NCI-H1436 treated with DMSO at 0.1 percent for 48 hours (cell line): ENCODE data around the gene GSG1L.

Experiments used
- DNase-seq: peaks from one replicate; lab custom pipeline; 2025; lab: John Stamatoyannopoulos, UW

Gene GSG1L

DNA sequence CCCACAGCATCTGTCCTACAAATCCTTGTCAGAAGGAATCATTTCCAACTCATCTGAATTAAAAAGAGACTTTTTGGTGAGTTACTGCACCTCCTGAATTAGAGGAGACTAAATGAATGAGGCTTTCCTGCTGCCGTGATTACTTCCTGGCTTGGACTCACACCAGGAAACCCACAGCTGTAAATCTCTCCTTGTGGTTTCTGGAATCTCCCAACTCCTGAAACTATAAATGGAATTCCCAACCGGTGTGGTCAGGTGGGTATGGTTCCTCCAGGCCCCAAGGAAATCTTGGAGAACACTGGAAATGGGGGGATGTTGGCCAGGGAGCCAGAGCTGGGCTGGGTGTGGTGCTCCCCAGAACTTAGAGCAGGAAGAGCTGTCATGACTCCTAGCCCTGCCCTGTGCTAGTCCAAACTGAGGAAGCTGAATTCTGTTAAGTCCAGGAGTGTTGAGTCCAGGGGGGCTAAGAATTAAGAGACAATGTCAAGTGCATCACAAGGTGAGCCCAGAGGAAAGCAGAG is 216.4 kb downstream of the GSG1L start:
- no peak for DNase-seq

- DNase-seq: no peak
Observed at GRCh38 chr16:27844826-27845225, 218.7 kb downstream of the GSG1L start.

DNA sequence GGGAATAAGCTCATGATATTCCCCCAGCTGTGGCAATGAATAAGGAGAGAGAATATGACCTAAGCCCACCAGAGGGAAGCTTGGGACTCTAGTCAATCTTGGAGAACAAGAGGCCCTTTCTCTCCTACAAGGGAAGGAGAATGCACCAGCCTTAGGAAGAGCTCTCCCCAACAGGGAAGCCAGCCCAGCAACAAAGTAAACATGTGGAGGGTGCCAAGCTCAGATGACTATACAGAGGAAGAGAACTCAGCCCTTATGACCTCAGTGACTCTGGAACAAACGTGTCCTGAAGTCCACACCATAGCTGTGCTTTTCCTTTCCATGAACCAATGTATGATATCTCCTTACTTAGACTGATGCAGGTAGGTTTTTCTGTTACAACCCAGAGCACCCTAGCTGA is 219.7 kb downstream of the GSG1L start:
- no peak for DNase-seq

GRCh38 chr16:27841911-27842310 is 221.6 kb downstream of the GSG1L start:
- DNase-seq: no peak

DNA sequence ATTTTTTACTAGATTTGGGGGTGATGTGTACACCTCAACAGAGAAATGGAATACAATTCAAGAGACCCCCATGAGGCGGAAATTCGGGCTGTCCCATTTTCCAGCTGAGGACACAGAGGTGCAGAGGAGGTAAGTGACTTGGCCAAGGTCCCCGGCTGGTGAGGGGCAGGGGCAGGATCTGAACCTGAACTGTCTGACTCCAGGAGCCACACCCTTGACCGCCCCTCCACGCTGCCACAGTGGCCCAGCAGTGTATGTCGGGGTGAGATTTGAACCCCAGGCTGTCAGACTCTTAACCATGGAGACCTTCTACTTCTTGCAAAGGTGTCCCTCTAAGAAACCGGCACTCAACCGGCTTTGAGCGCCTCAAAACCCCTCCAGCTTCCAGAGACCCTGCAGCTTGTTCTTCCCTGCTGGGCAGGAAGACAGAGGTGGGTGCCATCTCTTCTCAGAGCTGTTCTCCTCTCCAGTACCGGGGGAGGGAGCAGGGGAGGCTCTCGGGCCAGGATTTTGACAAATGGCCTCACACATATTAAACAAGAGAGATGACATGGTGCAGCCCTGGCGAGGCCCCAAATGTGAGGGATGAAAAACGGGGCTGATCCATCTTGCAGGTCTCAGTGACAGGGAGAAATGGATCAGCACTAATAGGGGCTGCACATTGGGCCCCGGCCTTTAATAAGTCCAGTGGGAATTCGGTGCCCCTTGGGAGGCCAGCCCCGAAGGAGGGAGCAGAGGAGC is 222.3 kb downstream of the GSG1L start:
- no peak for DNase-seq

- no peak for DNase-seq
Observed at GRCh38 chr16:27840311-27841060, 223.0 kb downstream of the GSG1L start.

DNA sequence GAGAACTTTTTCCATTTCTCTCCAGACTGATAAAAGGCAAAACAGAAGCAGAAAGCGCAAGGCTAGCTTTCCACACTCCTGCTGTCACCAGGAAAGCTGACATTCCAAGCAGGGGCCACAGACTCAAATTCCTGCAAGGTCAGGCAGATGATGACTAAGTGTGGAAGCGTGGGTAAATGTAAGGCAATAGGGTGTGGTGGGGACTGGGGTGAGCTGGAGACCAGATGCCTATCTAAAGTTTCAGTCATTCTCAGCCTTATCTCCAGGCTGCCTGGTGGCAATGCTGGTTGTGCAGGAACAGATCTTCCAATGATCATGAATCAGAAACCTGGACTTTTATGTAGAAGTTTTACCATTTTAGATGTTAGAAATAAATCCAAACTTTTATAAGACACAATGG is 224.1 kb downstream of the GSG1L start:
- DNase-seq: no peak

- no peak for DNase-seq
Observed at GRCh38 chr16:27838536-27839175, 224.9 kb downstream of the GSG1L start.

GRCh38 chr16:27829975-27830374 is 233.5 kb downstream of the GSG1L start:
- no peak for DNase-seq

DNA sequence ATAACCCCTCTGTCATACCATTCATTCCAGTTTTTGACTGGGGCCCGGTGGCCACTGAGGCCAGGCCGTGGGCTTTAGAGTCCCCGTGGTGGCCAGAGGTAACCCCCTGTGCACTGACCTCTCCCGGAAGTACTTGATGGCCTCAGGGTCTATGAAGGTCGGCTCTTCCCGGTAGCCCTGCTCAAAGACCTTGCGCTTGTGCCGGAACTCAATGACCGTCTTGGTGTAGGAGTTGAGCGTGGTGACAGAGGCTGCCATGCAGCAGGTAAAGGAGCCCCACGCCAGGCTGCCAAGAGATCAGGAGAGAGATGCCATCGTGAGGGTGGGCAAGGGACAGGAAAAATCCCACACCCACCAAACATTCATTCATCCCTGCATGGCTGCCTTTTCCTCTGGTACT is 234.8 kb downstream of the GSG1L start:
- no peak for DNase-seq

DNA sequence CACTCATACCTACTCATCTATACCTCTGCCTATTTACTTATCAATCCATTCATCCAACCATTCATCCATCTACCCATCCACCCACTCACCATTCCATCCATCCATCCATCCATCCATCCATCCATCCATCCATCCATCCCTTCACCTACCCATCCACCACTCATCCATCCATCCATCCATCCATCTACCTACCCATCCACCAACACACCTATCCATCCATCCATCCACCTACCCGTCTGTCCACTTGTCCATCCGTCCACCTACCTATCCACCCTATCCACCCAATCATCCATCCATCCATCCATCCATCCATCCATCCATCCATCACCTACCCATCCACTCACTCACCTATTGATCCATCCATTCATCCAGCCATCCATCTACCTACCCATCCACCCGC is 235.7 kb downstream of the GSG1L start:
- no peak for DNase-seq

GRCh38 chr16:27826893-27827289 is 236.6 kb downstream of the GSG1L start:
- no peak for DNase-seq

- DNase-seq: no peak
Observed at GRCh38 chr16:27826081-27826892, 237.2 kb downstream of the GSG1L start.

DNA sequence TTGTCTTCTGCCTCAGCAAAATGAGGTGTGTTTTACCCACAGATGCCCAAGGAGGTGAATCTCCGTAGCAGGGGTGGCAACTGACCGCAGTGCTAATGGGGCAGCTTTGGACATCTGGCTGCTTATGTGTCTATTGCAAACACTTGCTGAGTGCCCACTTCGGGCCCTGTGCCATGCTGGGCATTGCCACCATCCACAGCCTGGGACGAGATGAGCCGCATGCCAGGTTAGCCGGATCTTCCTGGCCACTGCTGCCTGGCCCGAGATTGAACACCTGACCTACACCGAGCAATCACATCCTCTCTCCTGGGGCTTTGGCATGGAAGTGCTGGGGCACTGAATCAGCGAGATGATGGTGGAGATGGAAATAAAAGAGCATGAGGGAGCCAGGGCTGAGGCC is 238.7 kb downstream of the GSG1L start:
- no peak for DNase-seq

DNA sequence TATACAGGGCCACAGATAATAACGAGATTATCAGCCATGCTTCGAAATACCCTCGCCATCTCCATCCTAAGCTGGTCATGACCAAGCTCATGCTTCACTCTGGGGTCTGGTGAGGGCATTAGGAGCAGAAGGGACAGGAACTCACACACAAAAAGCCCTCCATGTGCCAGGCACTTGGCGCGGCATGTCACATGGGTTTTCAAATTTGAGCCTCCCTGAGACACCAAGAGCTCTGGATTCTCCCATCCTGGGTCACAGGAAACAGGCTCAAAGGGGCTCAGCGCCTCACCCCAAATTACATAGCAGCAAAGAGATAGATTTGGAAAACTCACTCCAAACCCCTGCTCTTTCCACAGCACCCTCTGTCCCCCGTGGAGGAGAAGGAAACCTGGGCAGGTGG is 239.5 kb downstream of the GSG1L start:
- DNase-seq: no peak

- no peak for DNase-seq
Observed at GRCh38 chr16:27823421-27823820, 240.1 kb downstream of the GSG1L start.

DNA sequence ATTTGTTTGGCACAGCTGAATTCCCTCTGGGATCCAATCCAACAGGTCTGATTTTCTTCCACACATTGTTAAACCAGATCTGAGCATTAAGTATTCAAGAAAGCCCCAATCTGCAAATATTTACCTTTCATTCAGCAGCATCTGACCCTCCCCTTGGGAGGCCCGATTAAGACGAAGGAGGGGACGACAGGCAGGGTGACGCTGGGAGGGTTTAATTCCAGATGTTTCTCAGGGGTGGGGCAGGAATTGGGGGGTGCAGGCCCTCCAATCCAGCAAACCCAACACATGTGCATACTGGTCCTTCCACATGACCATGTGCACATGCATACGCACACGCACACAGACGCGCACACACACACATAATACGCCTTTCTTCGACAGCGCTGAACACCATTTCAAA is 240.5 kb downstream of the GSG1L start:
- no peak for DNase-seq

DNA sequence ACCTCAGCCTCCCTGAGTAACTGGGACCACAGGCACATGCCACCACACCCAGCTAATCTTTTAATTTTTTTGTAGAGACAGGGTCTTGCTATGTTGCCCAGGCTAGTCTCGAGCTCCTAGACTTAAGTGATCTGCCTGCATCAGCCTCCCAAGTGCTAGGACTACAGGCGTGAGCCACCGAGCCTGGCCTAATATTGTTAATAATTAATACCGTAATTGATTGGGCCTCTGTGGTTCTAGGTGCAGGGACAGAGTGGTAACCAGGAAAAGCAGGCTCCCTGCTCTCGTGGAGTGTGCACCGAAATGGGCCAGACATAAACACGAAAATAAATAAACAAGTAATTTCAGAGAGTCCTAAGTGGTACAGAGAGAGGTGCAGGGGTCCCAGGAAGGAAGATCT is 241.0 kb downstream of the GSG1L start:
- DNase-seq: no peak

- no peak for DNase-seq
Observed at GRCh38 chr16:27820646-27821345, 242.7 kb downstream of the GSG1L start.

DNA sequence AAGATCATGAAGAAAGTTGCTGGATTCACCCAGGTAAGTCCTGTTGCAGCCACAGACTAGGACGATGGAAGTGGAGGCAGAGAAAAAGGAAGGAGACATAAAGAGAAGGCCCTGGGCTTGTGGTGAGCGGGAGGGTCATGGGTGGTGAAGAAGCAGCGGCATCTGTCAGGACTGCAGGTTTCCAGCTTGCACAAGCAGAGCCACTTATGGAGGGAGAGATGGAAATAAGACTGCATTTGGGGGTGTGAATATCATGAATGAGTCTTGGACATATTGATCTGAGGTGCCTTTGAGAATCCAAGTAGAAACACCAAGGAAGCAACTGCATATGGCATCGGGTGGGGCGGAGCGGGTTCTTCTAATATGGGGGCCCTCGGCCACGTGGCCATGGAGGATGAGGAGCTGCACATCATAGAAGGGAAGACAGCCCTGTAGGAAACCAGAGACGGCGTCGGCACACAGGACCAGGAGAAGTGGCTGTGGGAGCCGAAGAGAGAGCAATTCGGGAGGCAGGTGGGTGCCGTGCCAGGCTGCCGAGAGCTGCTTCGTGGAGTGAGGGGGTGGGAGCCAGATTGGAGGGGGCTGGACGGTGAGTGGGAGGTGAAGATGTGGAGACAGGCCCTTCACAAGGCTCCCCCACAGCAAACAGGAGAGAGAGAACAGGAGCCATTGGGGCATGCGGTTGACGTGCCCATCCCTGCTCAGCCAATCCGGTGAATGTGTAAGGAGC is 243.5 kb downstream of the GSG1L start:
- no peak for DNase-seq

GRCh38 chr16:27819356-27819755 is 244.2 kb downstream of the GSG1L start:
- no peak for DNase-seq
